Ishikawa (cell line): ENCODE results near the gene CROCC.

Experiments
- CEBPB ChIP-seq: IDR thresholded peaks from 2 replicates; pipeline ENCODE4 v1.6.1; 2012
- CREB1 ChIP-seq: IDR thresholded peaks from 2 replicates; pipeline ENCODE4 v1.6.1; 2012; ENCODE audit warnings: low read depth
- EGR1 ChIP-seq: IDR thresholded peaks from 2 replicates; pipeline ENCODE4 v1.6.1; 2012
- EP300 ChIP-seq: IDR thresholded peaks from 2 replicates; pipeline ENCODE4 v1.6.1; 2012; ENCODE audit warnings: borderline replicate concordance
- FOXM1 ChIP-seq: IDR thresholded peaks from 2 replicates; pipeline ENCODE4 v1.6.1; 2012; ENCODE audit warnings: low read depth, borderline replicate concordance
- TAF1 ChIP-seq: IDR thresholded peaks from 2 replicates; pipeline ENCODE4 v1.6.1; 2012; ENCODE audit warnings: low read depth, mild to moderate bottlenecking
- TEAD4 ChIP-seq: IDR thresholded peaks from 2 replicates; pipeline ENCODE4 v1.6.1; 2012
- ZBTB7A ChIP-seq: IDR thresholded peaks from 2 replicates; pipeline ENCODE4 v1.6.1; 2012; ENCODE audit warnings: low read depth
- TF ChIP-seq, protein P1 (sequence below): IDR thresholded peaks from 2 replicates; pipeline ENCODE4 v1.6.1; 2012; ENCODE audit warnings: low read depth, mild to moderate bottlenecking
- TF ChIP-seq, protein P2 (sequence below): IDR thresholded peaks from 2 replicates; pipeline ENCODE4 v1.6.1; 2012

DNA sequence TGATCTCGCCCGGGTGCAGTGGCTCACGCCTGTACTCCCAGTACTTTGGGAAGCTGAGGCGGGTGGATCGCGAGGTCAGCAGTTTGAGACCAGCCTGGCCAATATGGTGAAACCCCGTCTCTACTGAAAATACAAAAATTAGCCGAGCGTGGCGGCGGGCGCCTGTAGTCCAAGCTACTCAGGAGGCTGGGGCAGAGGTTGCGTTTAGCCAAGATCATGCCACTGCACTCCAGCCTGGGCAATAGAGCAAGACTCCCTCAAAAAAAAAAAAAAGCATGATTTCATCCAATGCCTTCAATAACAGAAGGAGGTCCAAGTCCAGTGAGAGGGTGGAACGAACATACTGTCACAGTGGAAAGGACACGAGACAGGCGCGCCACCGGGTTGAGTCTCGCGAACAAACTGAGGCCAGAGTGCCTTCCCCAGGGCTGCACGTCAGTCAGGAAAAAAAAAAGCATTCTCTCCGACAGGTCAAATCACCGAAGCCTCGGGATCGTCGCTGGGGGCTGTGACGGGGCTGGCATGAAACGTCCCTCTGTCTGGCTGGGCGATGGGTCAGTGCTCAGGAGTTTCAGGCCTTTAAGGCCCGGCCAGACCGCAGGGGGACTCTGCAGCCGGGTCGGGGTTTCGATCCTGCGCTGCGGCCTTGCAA, 8.4 kb upstream of the CROCC start:
- TF ChIP-seq, protein P1, sequence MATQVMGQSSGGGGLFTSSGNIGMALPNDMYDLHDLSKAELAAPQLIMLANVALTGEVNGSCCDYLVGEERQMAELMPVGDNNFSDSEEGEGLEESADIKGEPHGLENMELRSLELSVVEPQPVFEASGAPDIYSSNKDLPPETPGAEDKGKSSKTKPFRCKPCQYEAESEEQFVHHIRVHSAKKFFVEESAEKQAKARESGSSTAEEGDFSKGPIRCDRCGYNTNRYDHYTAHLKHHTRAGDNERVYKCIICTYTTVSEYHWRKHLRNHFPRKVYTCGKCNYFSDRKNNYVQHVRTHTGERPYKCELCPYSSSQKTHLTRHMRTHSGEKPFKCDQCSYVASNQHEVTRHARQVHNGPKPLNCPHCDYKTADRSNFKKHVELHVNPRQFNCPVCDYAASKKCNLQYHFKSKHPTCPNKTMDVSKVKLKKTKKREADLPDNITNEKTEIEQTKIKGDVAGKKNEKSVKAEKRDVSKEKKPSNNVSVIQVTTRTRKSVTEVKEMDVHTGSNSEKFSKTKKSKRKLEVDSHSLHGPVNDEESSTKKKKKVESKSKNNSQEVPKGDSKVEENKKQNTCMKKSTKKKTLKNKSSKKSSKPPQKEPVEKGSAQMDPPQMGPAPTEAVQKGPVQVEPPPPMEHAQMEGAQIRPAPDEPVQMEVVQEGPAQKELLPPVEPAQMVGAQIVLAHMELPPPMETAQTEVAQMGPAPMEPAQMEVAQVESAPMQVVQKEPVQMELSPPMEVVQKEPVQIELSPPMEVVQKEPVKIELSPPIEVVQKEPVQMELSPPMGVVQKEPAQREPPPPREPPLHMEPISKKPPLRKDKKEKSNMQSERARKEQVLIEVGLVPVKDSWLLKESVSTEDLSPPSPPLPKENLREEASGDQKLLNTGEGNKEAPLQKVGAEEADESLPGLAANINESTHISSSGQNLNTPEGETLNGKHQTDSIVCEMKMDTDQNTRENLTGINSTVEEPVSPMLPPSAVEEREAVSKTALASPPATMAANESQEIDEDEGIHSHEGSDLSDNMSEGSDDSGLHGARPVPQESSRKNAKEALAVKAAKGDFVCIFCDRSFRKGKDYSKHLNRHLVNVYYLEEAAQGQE = no peak
- TF ChIP-seq TEAD4 (no peak), CEBPB (no peak), CREB1 (no peak), EGR1 (no peak), FOXM1 (no peak), EP300 (no peak), ZBTB7A (no peak; the same call in 1 of the 2 replicates), TAF1 (no peak)
- TF ChIP-seq, protein P2, sequence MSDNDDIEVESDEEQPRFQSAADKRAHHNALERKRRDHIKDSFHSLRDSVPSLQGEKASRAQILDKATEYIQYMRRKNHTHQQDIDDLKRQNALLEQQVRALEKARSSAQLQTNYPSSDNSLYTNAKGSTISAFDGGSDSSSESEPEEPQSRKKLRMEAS = no peak
